HG03060 (cell line): ENCODE measurements around the gene PANK2.
"Not testable (repeated sequence)": the region's sequence is repeated elsewhere in the genome, so short reads cannot be mapped to it uniquely, and the experiment has no call there.

Experiments
- ATAC-seq: cut with Tn5 transposase; IDR thresholded peaks from one replicate; pipeline ENCODE4 v1.9.1; 2021; ENCODE audit warnings: low read depth, moderate number of reproducible peaks; ENCODE audit not compliant: unreplicated experiment

The PANK2 gene

GRCh38 chr20:3972631-3973030, 83.4 kb downstream of the PANK2 start:
- not testable (repeated sequence) for ATAC-seq

- no peak for ATAC-seq
These were observed 84.5 kb downstream of the PANK2 start for GRCh38 chr20:3973705-3974104.

- no peak for ATAC-seq
These were observed 87.3 kb downstream of the PANK2 start for GRCh38 chr20:3976511-3976910.
